Tibial nerve (tissue), 4 donors: ENCODE measurements around the gene MRPL54.

Experiments used
- EP300 ChIP-seq, 2 donors: sonication (generic); formaldehyde crosslinking; IDR thresholded peaks; one replicate each; pipeline ENCODE4 v1.6.1; 2017; ENCODE audit warnings: antibody characterized with exemption in 2 of 2, mild to moderate bottlenecking in 1 of 2
- POLR2A ChIP-seq, 2 donors: fragments of 450-650 bp; IDR thresholded peaks; one replicate each; pipeline ENCODE4 v1.6.1; 2017; ENCODE audit warnings: antibody characterized with exemption in 2 of 2, mild to moderate bottlenecking in 2 of 2, moderate library complexity in 2 of 2
- TF ChIP-seq, protein P1 (sequence below), 5 experiments: fragments of 200-600 bp in 3 of 5; fragments of 450-650 bp in 2 of 5; sonication (generic) in 3 of 5; IDR thresholded peaks; one replicate each; pipeline ENCODE4 v1.5.1; 2016 to 2019; ENCODE audit warnings: antibody characterized with exemption in 5 of 5, mild to moderate bottlenecking in 3 of 5, moderate library complexity in 2 of 5

DNA sequence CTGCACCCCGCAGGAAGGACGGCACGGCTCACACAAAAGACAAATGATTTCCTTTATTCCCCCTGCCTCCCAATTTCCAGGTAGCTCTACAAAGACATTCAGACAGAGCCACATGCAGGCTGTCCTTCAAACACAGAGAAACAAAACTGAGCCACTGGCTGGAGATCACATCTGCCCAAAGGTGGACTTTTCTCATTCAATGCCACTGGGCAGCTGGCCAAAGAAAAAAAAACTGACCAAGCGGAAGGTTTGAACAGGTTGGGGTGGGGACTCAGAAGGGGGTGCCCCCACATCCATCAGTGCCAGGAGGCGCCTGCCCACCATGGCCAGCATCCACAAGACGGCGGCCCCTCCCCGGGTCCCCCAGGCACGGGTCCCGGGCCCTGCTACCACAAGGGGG, 41.5 kb downstream of the MRPL54 start:
- TF ChIP-seq, protein P1, sequence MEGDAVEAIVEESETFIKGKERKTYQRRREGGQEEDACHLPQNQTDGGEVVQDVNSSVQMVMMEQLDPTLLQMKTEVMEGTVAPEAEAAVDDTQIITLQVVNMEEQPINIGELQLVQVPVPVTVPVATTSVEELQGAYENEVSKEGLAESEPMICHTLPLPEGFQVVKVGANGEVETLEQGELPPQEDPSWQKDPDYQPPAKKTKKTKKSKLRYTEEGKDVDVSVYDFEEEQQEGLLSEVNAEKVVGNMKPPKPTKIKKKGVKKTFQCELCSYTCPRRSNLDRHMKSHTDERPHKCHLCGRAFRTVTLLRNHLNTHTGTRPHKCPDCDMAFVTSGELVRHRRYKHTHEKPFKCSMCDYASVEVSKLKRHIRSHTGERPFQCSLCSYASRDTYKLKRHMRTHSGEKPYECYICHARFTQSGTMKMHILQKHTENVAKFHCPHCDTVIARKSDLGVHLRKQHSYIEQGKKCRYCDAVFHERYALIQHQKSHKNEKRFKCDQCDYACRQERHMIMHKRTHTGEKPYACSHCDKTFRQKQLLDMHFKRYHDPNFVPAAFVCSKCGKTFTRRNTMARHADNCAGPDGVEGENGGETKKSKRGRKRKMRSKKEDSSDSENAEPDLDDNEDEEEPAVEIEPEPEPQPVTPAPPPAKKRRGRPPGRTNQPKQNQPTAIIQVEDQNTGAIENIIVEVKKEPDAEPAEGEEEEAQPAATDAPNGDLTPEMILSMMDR (IDR thresholded peaks at IDR 0.05), result no peak
- no peak for TF ChIP-seq POLR2A (IDR thresholded peaks at IDR 0.05)
- TF ChIP-seq EP300 (IDR thresholded peaks at IDR 0.05), result no peak
